ENCODE measurements around the gene PLSCR4.
"Not testable (repeated sequence)": the region's sequence is repeated elsewhere in the genome, so short reads cannot be mapped to it uniquely, and the experiment has no call there.

Gene PLSCR4

GRCh38 chr3:146243559-146243958 lies 7.3 kb downstream of the PLSCR4 start:
- Histone ChIP-seq H3K4me1 (ENCODE audit: insufficient read depth, low read length) (no peaks in the 10 kb centered on the region), H3K4me3 (ENCODE audit: low read length) (no peak overlapping the region), H3K9ac (ENCODE audit: low read depth, low read length) (no peak overlapping the region), H3K36me3 (ENCODE audit: insufficient read depth, low read length) (no peaks in the 10 kb centered on the region), H3K27me3 (ENCODE audit: insufficient read depth, low read length) (no peaks in the 10 kb centered on the region), H3K27ac (ENCODE audit: low read depth, low read length) (no peak overlapping the region), H3K9me3 (ENCODE audit: insufficient read depth, low read depth, low read length) (no peaks in the 10 kb centered on the region)
- WGBS: 96% methylated on average over 1 of the region's 1 CpG

DNA sequence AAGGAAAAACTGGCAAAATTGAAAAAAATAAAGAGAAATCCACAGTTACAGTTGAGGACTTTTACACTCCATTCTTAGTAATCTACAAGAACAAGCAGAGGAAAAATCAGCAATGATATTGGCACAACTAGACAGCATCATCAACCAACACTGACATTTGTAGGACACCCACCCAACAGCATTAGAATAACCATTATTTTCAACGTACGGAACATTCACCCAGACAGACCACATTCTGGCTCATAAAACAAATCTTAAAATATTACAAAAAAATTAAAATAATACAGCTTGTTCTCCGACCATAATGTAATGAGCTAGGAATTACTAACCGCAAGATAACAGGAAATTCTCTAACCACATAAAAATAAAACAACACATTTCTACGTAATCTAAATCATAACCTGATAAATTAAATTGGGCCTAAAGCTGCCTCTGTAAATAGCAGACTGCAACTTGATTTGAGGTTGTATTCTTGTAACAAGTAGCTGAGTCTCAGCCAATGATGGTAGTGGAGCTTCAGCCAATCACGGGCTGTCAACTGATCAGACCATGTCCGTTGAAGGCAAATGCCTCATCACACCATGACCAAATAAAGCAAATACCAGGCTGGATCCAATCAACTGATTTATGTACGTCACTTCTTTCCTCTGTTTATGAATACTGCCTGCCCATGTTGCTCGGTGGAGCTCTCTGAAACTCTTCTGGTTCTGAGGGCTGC lies 9.2 kb downstream of the PLSCR4 start:
- Histone ChIP-seq H3K9me3 (ENCODE audit: insufficient read depth, low read depth, low read length) (peaks cover 12% of the 10 kb centered on the region; the same call in 1 of the 2 replicates), H3K36me3 (ENCODE audit: insufficient read depth, low read length) (no peaks in the 10 kb centered on the region), H3K4me3 (ENCODE audit: low read length) (no peak overlapping the region), H3K27me3 (ENCODE audit: insufficient read depth, low read length) (no peaks in the 10 kb centered on the region), H3K9ac (ENCODE audit: low read depth, low read length) (no peak overlapping the region), H3K4me1 (ENCODE audit: insufficient read depth, low read length) (no peaks in the 10 kb centered on the region), H3K27ac (ENCODE audit: low read depth, low read length) (no peak overlapping the region)
- 96% methylated on average over 9 of the region's 9 CpGs for WGBS

- Histone ChIP-seq H3K9ac (ENCODE audit: low read depth, low read length) (no peak overlapping the region), H3K27me3 (ENCODE audit: insufficient read depth, low read length) (no peaks in the 10 kb centered on the region), H3K4me3 (ENCODE audit: low read length) (no peak overlapping the region), H3K27ac (ENCODE audit: low read depth, low read length) (no peak overlapping the region), H3K36me3 (ENCODE audit: insufficient read depth, low read length) (no peaks in the 10 kb centered on the region), H3K4me1 (ENCODE audit: insufficient read depth, low read length) (no peaks in the 10 kb centered on the region), H3K9me3 (ENCODE audit: insufficient read depth, low read depth, low read length) (peaks cover 25% of the 10 kb centered on the region)
These were observed 17.4 kb downstream of the PLSCR4 start for GRCh38 chr3:146233487-146233886.

DNA sequence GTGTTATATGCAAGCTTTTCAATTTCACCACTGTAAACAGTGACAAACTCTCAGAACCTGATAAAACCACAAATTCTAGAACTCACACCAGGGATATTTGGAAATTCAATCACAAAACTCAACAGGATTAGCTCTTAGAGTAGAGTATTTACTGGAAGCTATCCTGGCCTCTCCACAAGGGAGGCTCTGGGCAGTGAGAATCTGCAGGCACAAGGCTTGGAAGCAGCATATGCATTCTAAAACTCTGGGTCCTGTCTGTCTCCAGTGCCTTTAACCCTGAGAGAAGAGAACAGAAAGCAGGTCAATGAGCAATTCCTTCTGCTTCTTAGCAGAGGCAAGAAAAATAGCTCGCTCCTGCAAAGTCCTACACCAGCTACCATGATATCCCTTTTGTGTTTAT lies 23.4 kb downstream of the PLSCR4 start:
- Histone ChIP-seq H3K27ac (ENCODE audit: low read depth, low read length) (no peak overlapping the region), H3K36me3 (ENCODE audit: insufficient read depth, low read length) (no peaks in the 10 kb centered on the region), H3K4me1 (ENCODE audit: insufficient read depth, low read length) (peaks cover 2% of the 10 kb centered on the region; the same call in 1 of the 2 replicates), H3K9ac (ENCODE audit: low read depth, low read length) (no peak overlapping the region), H3K9me3 (ENCODE audit: insufficient read depth, low read depth, low read length) (no peaks in the 10 kb centered on the region), H3K27me3 (ENCODE audit: insufficient read depth, low read length) (no peaks in the 10 kb centered on the region), H3K4me3 (ENCODE audit: low read length) (no peak overlapping the region)
- WGBS: 100% methylated on average over 1 of the region's 1 CpG

DNA sequence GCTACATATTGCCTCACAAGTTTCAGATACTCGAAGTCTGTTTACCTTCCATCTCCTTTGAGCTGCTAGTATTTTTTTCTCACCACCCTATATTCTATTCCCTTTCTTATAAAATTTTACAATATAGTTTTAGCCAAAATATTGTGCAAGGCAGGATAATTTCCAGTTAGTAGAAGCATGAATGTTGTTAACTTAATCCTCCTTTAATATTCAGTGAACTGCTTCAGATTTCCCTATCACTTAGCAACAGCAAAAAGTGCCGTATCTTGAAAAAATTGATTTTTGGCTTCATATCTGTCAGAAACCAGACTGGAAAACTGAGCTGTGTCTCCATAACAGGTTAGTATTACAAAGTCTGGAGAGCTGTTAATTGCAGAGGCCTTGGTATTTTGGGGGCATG lies 24.0 kb downstream of the PLSCR4 start:
- H3K9me3 ChIP-seq (ENCODE audit: insufficient read depth, low read depth, low read length): no peaks in the 10 kb centered on the region
- no peak overlapping the region for H3K9ac ChIP-seq (ENCODE audit: low read depth, low read length)
- H3K36me3 ChIP-seq (ENCODE audit: insufficient read depth, low read length): no peaks in the 10 kb centered on the region
- no peak overlapping the region for H3K4me3 ChIP-seq (ENCODE audit: low read length)
- 87% methylated on average over 2 of the region's 2 CpGs for WGBS
- H3K27ac ChIP-seq (ENCODE audit: low read depth, low read length): no peak overlapping the region
- H3K4me1 ChIP-seq (ENCODE audit: insufficient read depth, low read length): peaks cover 5% of the 10 kb centered on the region; the same call in 1 of the 2 replicates
- H3K27me3 ChIP-seq (ENCODE audit: insufficient read depth, low read length): no peaks in the 10 kb centered on the region

- H3K27ac ChIP-seq (ENCODE audit: low read depth, low read length); H3K4me1 ChIP-seq (ENCODE audit: insufficient read depth, low read length); H3K9ac ChIP-seq (ENCODE audit: low read depth, low read length); H3K4me3 ChIP-seq (ENCODE audit: low read length); H3K9me3 ChIP-seq (ENCODE audit: insufficient read depth, low read depth, low read length); H3K27me3 ChIP-seq (ENCODE audit: insufficient read depth, low read length); H3K36me3 ChIP-seq (ENCODE audit: insufficient read depth, low read length): not testable (repeated sequence)
- 97% methylated on average over 25 of the region's 25 CpGs for WGBS
These were observed 25.4 kb downstream of the PLSCR4 start for GRCh38 chr3:146225458-146225857.

DNA sequence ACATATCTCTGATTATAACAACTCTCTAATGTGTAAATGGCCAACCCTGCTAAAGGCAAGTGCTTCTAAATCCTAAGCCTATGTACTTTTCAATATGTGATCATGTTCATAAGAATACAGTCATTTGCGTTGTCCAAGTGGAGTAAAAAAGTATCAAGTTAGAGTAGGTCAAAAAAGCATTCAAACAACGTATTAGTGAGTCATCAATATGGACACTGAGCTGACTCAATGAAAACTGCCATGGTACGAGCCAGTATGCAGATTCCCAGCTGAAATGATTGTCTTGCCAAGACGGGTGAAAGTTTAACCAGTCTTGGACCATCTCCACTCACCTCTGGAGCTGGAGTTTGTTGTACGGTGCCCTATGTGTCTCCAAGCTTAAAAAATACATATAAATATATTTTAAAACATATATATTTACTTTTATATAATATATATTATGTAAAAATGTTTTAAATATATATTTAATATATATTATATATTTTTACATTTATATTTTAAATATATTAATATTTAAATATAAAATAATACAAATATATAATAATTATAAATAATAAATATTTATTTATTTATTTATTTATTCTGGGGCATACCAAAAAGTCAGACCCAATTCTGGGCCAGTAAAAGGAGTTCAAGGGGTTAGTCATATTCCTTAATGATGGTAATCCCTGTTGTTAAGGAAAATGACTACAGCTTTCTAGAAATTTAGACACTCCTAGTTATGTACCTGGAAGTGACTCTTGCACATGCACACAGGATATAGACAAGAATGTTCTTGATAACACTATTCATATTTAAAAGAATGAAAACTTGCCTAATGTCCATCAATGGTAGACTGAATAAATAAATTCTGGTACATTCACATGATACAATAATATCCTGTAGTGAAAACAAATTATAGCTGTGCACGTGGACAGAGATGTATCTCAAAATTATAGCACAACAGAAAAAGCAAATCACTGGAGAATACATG lies 27.2 kb downstream of the PLSCR4 start:
- 94% methylated on average over 6 of the region's 6 CpGs for WGBS
- Histone ChIP-seq H3K27ac (ENCODE audit: low read depth, low read length) (no peak overlapping the region), H3K36me3 (ENCODE audit: insufficient read depth, low read length) (no peaks in the 10 kb centered on the region), H3K9ac (ENCODE audit: low read depth, low read length) (no peak overlapping the region), H3K27me3 (ENCODE audit: insufficient read depth, low read length) (no peaks in the 10 kb centered on the region), H3K9me3 (ENCODE audit: insufficient read depth, low read depth, low read length) (no peaks in the 10 kb centered on the region), H3K4me3 (ENCODE audit: low read length) (no peak overlapping the region), H3K4me1 (ENCODE audit: insufficient read depth, low read length) (peaks cover 5% of the 10 kb centered on the region; the same call in 1 of the 2 replicates)

- no peaks in the 10 kb centered on the region for H3K36me3 ChIP-seq (ENCODE audit: insufficient read depth, low read length)
- no peak overlapping the region for H3K4me3 ChIP-seq (ENCODE audit: low read length)
- H3K27me3 ChIP-seq (ENCODE audit: insufficient read depth, low read length): no peaks in the 10 kb centered on the region
- peaks cover 5% of the 10 kb centered on the region; the same call in 1 of the 2 replicates for H3K4me1 ChIP-seq (ENCODE audit: insufficient read depth, low read length)
- WGBS: 74% methylated on average over 9 of the region's 9 CpGs
- H3K9ac ChIP-seq (ENCODE audit: low read depth, low read length): no peak overlapping the region
- H3K9me3 ChIP-seq (ENCODE audit: insufficient read depth, low read depth, low read length): no peaks in the 10 kb centered on the region
- H3K27ac ChIP-seq (ENCODE audit: low read depth, low read length): no peak overlapping the region
These were observed 28.5 kb downstream of the PLSCR4 start for GRCh38 chr3:146222204-146223046.

- H3K27ac ChIP-seq (ENCODE audit: low read depth, low read length): no peak overlapping the region
- H3K4me1 ChIP-seq (ENCODE audit: insufficient read depth, low read length): peaks cover 5% of the 10 kb centered on the region; the same call in 1 of the 2 replicates
- H3K4me3 ChIP-seq (ENCODE audit: low read length): no peak overlapping the region
- H3K36me3 ChIP-seq (ENCODE audit: insufficient read depth, low read length): no peaks in the 10 kb centered on the region
- no peaks in the 10 kb centered on the region for H3K9me3 ChIP-seq (ENCODE audit: insufficient read depth, low read depth, low read length)
- no peak overlapping the region for H3K9ac ChIP-seq (ENCODE audit: low read depth, low read length)
- no peaks in the 10 kb centered on the region for H3K27me3 ChIP-seq (ENCODE audit: insufficient read depth, low read length)
These were observed 29.6 kb downstream of the PLSCR4 start for GRCh38 chr3:146221276-146221675.

GRCh38 chr3:146218880-146219866 lies 31.7 kb downstream of the PLSCR4 start:
- WGBS: 90% methylated on average over 9 of the region's 13 CpGs
- Histone ChIP-seq H3K4me3 (ENCODE audit: low read length) (no peak overlapping the region), H3K27ac (ENCODE audit: low read depth, low read length) (no peak overlapping the region), H3K9ac (ENCODE audit: low read depth, low read length) (no peak overlapping the region), H3K36me3 (ENCODE audit: insufficient read depth, low read length) (no peaks in the 10 kb centered on the region), H3K9me3 (ENCODE audit: insufficient read depth, low read depth, low read length) (no peaks in the 10 kb centered on the region), H3K27me3 (ENCODE audit: insufficient read depth, low read length) (no peaks in the 10 kb centered on the region), H3K4me1 (ENCODE audit: insufficient read depth, low read length) (peaks cover 5% of the 10 kb centered on the region; the same call in 1 of the 2 replicates)
